PFSK-1 (cell line): ENCODE results near the gene TP53BP1.

ENCODE experiments used
- POLR2AphosphoS5 ChIP-seq: IDR thresholded peaks from 2 replicates; pipeline ENCODE4 v1.6.1; 2012; ENCODE audit warnings: low read depth, mild to moderate bottlenecking, control low read depth, low read length, moderate library complexity
- SIN3A ChIP-seq: IDR thresholded peaks from 2 replicates; pipeline ENCODE4 v1.6.1; 2012; ENCODE audit warnings: mild to moderate bottlenecking, low read length, moderate library complexity, borderline replicate concordance; ENCODE audit not compliant: insufficient read depth
- TAF1 ChIP-seq: IDR thresholded peaks from 2 replicates; pipeline ENCODE4 v1.6.1; 2012; ENCODE audit warnings: low read length, control low read depth, borderline replicate concordance; ENCODE audit not compliant: insufficient read depth
- TF ChIP-seq, protein P1 (sequence below), 2 experiments: IDR thresholded peaks; 2 replicates each; pipeline versions ENCODE4 v1.6.1 to v1.8.0; 2011 to 2012; ENCODE audit warnings: low read depth in 2 of 2, low read length in 2 of 2, control low read depth in 1 of 2, inconsistent platforms in 1 of 2, mild to moderate bottlenecking in 1 of 2, moderate library complexity in 1 of 2; ENCODE audit not compliant: insufficient read depth in 1 of 2

DNA sequence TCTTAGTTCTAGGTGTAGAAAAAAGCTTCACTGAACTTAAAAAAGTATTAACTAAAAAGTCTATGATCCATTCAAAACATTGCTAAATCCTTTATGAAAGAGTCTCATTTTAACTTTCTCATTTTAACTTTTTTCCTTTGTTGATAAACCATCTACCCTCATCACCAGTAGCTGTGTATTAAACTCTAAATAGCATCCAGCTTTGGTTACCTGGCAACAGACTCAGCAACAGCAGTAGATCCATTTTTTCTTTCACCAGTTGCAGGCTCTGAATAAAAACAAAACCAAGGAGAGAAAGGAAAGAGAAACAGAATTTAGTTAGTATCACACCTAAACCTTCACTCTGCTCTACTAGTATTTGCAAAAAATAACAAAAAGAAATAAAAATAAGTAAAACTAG is 51.6 kb downstream of the TP53BP1 start:
- no peak for TF ChIP-seq SIN3A
- TF ChIP-seq, protein P1, sequence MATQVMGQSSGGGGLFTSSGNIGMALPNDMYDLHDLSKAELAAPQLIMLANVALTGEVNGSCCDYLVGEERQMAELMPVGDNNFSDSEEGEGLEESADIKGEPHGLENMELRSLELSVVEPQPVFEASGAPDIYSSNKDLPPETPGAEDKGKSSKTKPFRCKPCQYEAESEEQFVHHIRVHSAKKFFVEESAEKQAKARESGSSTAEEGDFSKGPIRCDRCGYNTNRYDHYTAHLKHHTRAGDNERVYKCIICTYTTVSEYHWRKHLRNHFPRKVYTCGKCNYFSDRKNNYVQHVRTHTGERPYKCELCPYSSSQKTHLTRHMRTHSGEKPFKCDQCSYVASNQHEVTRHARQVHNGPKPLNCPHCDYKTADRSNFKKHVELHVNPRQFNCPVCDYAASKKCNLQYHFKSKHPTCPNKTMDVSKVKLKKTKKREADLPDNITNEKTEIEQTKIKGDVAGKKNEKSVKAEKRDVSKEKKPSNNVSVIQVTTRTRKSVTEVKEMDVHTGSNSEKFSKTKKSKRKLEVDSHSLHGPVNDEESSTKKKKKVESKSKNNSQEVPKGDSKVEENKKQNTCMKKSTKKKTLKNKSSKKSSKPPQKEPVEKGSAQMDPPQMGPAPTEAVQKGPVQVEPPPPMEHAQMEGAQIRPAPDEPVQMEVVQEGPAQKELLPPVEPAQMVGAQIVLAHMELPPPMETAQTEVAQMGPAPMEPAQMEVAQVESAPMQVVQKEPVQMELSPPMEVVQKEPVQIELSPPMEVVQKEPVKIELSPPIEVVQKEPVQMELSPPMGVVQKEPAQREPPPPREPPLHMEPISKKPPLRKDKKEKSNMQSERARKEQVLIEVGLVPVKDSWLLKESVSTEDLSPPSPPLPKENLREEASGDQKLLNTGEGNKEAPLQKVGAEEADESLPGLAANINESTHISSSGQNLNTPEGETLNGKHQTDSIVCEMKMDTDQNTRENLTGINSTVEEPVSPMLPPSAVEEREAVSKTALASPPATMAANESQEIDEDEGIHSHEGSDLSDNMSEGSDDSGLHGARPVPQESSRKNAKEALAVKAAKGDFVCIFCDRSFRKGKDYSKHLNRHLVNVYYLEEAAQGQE (IDR thresholded peaks at IDR 0.05; ENCODE audit: insufficient read depth in 1 of 2, low read depth in 2 of 2, low read length in 2 of 2), result no peak
- TF ChIP-seq TAF1, result no peak
- TF ChIP-seq POLR2AphosphoS5, result no peak
